Liver (tissue), 9 donors: Measurements from ENCODE around the gene FN3K. TPM values are rescaled to one million over a fixed set of nuclear protein-coding genes. Genes with fewer than 3 reads are reported as not detected.

Source experiments
- DNase-seq: peaks from one replicate; pipeline ENCODE4 v3.0.0-alpha.2; 2017; ENCODE audit warnings: low spot score
- H3K27ac ChIP-seq, 2 donors: one replicate each; pipeline ENCODE4 v1.7.0; 2013; ENCODE audit warnings: inconsistent platforms in 2 of 2, low read length in 2 of 2, control low read depth in 1 of 2, low read depth in 1 of 2, mild to moderate bottlenecking in 1 of 2
- H3K27me3 ChIP-seq, 4 donors: one replicate each; pipeline versions ENCODE4 v1.6.1 to v1.7.0; 2013; ENCODE audit warnings: low read length in 3 of 4, inconsistent platforms in 1 of 4, mild to moderate bottlenecking in 1 of 4, moderate library complexity in 1 of 4; ENCODE audit not compliant: control insufficient read depth in 4 of 4, insufficient read depth in 4 of 4
- H3K36me3 ChIP-seq, 4 donors: one replicate each; pipeline versions ENCODE4 v1.6.1 to v1.7.0; 2013; ENCODE audit warnings: low read length in 3 of 4, mild to moderate bottlenecking in 3 of 4, low read depth in 1 of 4, moderate library complexity in 1 of 4; ENCODE audit not compliant: control insufficient read depth in 4 of 4, insufficient read depth in 3 of 4
- H3K4me1 ChIP-seq, 4 donors: one replicate each; pipeline versions ENCODE4 v1.6.1 to v1.7.0; 2013; ENCODE audit warnings: low read length in 3 of 4, mild to moderate bottlenecking in 3 of 4, moderate library complexity in 1 of 4; ENCODE audit not compliant: control insufficient read depth in 4 of 4, insufficient read depth in 4 of 4
- H3K4me3 ChIP-seq, 3 donors: one replicate each; pipeline versions ENCODE4 v1.6.1 to v1.7.0; 2013; ENCODE audit warnings: low read length in 3 of 3, control low read depth in 1 of 3, low read depth in 1 of 3, mild to moderate bottlenecking in 1 of 3
- H3K9ac ChIP-seq, 2 donors: one replicate each; pipeline ENCODE4 v1.7.0; 2013; ENCODE audit warnings: low read length in 2 of 2, mild to moderate bottlenecking in 2 of 2, moderate library complexity in 2 of 2, control low read depth in 1 of 2, low read depth in 1 of 2
- H3K9me3 ChIP-seq, 4 donors: one replicate each; pipeline versions ENCODE4 v1.6.1 to v1.7.0; 2013; ENCODE audit warnings: low read length in 3 of 4; ENCODE audit not compliant: control insufficient read depth in 4 of 4
- ATF3 ChIP-seq: IDR thresholded peaks from 2 replicates; pipeline ENCODE4 v1.6.1; 2016; ENCODE audit warnings: antibody characterized with exemption
- EGR1 ChIP-seq, 2 donors: IDR thresholded peaks; 2 replicates each; pipeline ENCODE4 v1.6.1; 2016 to 2018; ENCODE audit warnings: antibody characterized with exemption in 2 of 2, low read depth in 2 of 2
- FOXA1 ChIP-seq: IDR thresholded peaks from 2 replicates; pipeline ENCODE4 v1.6.1; 2016; ENCODE audit warnings: antibody characterized with exemption
- FOXA2 ChIP-seq: IDR thresholded peaks from 2 replicates; pipeline ENCODE4 v1.6.1; 2016; ENCODE audit warnings: antibody characterized with exemption
- GABPA ChIP-seq, 2 donors: IDR thresholded peaks in 1 of 2; conservative IDR thresholded peaks in 1 of 2; 2 replicates each; pipeline ENCODE4 v1.6.1; 2016; ENCODE audit warnings: antibody characterized with exemption in 2 of 2, mild to moderate bottlenecking in 1 of 2, moderate library complexity in 1 of 2
- HNF4A ChIP-seq, 2 donors: conservative IDR thresholded peaks; 2 replicates each; pipeline ENCODE4 v1.6.1; 2016; ENCODE audit warnings: antibody characterized with exemption in 2 of 2, mild to moderate bottlenecking in 2 of 2
- HNF4G ChIP-seq: IDR thresholded peaks from 2 replicates; pipeline ENCODE4 v1.6.1; 2016; ENCODE audit warnings: antibody characterized with exemption
- JUND ChIP-seq, 2 donors: IDR thresholded peaks; 2 replicates each; pipeline ENCODE4 v1.6.1; 2016; ENCODE audit warnings: antibody characterized with exemption in 2 of 2
- NR2F2 ChIP-seq: IDR thresholded peaks from 2 replicates; pipeline ENCODE4 v1.6.1; 2016; ENCODE audit warnings: antibody characterized with exemption
- RAD21 ChIP-seq, 2 donors: IDR thresholded peaks; 2 replicates each; pipeline ENCODE4 v1.6.1; 2016; ENCODE audit warnings: antibody characterized with exemption in 2 of 2, mild to moderate bottlenecking in 2 of 2
- RXRA ChIP-seq, 2 donors: IDR thresholded peaks; 2 replicates each; pipeline ENCODE4 v1.6.1; 2017 to 2018; ENCODE audit warnings: antibody characterized with exemption in 2 of 2, mild to moderate bottlenecking in 1 of 2
- SP1 ChIP-seq: IDR thresholded peaks from 2 replicates; pipeline ENCODE4 v1.6.1; 2018; ENCODE audit warnings: antibody characterized with exemption, mild to moderate bottlenecking
- TAF1 ChIP-seq: conservative IDR thresholded peaks from 2 replicates; pipeline ENCODE4 v1.6.1; 2016; ENCODE audit warnings: antibody characterized with exemption, mild to moderate bottlenecking
- YY1 ChIP-seq: IDR thresholded peaks from 2 replicates; pipeline ENCODE4 v1.6.1; 2016; ENCODE audit warnings: antibody characterized with exemption, mild to moderate bottlenecking
- ZBTB33 ChIP-seq: IDR thresholded peaks from 2 replicates; pipeline ENCODE4 v1.6.1; 2016; ENCODE audit warnings: antibody characterized with exemption
- WGBS: extraction: QIAGEN DNeasy Blood & Tissue Kit; methylation state at CpG from one replicate; pipeline ENCODE4 v1.1.7; 2013; 5-methylcytosine and 5-hydroxymethylcytosine counted together
- polyA plus RNA-seq, 2 donors: library from polyadenylated mRNA; stranded (reverse) in 1 of 2; unstranded in 1 of 2; fragments of 200-250 nt in 1 of 2; fragments of >200 nt in 1 of 2; fragmentation: Nextera tagmentation in 1 of 2; extraction: Ambion mirVana in 1 of 2; gene quantifications; one replicate each; pipeline versions ENCODE4 v1.2.1 to v1.2.3, GENCODE V29; 2013 to 2015
- total RNA-seq, 2 donors: library from RNA; depleted of rRNA; stranded (reverse); fragments of >200 nt; gene quantifications; one replicate each; pipeline ENCODE4 v1.2.3, GENCODE V29; 2014
- TF ChIP-seq, protein P1 (sequence below): IDR thresholded peaks from 2 replicates; pipeline ENCODE4 v1.6.1; 2016; ENCODE audit warnings: antibody characterized with exemption
- TF ChIP-seq, protein P2 (sequence below): IDR thresholded peaks from 2 replicates; pipeline ENCODE4 v1.6.1; 2016; ENCODE audit warnings: antibody characterized with exemption, mild to moderate bottlenecking
- donor health status: healthy.
- donor health status: healthy.
- donor health status: healthy.
- donor health status: healthy.
- donor health status: healthy.

The FN3K gene
- total and polyA plus RNA-seq, 4 donors = 18.4 to 28.7 (median 22.9) TPM

DNA sequence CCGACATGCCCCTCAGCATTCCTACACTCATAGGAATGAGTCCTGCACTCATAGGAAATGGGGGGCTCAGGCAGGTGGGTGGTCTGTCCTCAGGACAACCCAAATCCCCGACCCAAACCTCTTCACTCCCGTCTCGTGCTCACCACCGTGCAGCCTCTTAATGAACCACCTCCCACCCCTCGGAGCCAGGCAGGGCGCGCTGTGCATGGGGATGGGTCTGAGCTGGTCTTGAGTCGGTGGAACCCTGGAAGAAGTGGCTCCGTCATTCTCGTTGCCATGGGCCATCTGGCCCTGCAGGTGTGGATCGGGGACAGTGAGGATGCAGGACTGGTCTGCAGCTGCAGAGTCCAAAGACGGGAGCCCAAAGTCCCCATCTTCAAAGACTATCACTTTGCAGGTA lies 30.5 kb upstream of the FN3K start:
- TF ChIP-seq TAF1 = no peak
- TF ChIP-seq GABPA (IDR thresholded peaks at IDR 0.05 in 1 of 2, conservative IDR thresholded peaks at IDR 0.05 in 1 of 2) = no peak
- no peak for TF ChIP-seq FOXA1
- TF ChIP-seq ZBTB33 = no peak
- TF ChIP-seq HNF4A (conservative IDR thresholded peaks at IDR 0.05) = no peak
- TF ChIP-seq RXRA (IDR thresholded peaks at IDR 0.05) = no peak
- TF ChIP-seq EGR1 (IDR thresholded peaks at IDR 0.05; ENCODE audit: low read depth in 2 of 2) = no peak
- TF ChIP-seq JUND (IDR thresholded peaks at IDR 0.05) = no peak
- TF ChIP-seq, protein P1, sequence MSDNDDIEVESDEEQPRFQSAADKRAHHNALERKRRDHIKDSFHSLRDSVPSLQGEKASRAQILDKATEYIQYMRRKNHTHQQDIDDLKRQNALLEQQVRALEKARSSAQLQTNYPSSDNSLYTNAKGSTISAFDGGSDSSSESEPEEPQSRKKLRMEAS = no peak
- no peak for TF ChIP-seq RAD21 (IDR thresholded peaks at IDR 0.05)
- TF ChIP-seq HNF4G = no peak
- no peak for TF ChIP-seq ATF3
- no peak for TF ChIP-seq FOXA2
- TF ChIP-seq NR2F2 = no peak
- no peak for TF ChIP-seq SP1
- TF ChIP-seq YY1 = no peak
- TF ChIP-seq, protein P2, sequence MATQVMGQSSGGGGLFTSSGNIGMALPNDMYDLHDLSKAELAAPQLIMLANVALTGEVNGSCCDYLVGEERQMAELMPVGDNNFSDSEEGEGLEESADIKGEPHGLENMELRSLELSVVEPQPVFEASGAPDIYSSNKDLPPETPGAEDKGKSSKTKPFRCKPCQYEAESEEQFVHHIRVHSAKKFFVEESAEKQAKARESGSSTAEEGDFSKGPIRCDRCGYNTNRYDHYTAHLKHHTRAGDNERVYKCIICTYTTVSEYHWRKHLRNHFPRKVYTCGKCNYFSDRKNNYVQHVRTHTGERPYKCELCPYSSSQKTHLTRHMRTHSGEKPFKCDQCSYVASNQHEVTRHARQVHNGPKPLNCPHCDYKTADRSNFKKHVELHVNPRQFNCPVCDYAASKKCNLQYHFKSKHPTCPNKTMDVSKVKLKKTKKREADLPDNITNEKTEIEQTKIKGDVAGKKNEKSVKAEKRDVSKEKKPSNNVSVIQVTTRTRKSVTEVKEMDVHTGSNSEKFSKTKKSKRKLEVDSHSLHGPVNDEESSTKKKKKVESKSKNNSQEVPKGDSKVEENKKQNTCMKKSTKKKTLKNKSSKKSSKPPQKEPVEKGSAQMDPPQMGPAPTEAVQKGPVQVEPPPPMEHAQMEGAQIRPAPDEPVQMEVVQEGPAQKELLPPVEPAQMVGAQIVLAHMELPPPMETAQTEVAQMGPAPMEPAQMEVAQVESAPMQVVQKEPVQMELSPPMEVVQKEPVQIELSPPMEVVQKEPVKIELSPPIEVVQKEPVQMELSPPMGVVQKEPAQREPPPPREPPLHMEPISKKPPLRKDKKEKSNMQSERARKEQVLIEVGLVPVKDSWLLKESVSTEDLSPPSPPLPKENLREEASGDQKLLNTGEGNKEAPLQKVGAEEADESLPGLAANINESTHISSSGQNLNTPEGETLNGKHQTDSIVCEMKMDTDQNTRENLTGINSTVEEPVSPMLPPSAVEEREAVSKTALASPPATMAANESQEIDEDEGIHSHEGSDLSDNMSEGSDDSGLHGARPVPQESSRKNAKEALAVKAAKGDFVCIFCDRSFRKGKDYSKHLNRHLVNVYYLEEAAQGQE = no peak
- Histone ChIP-seq H3K36me3 (no peaks in the 10 kb centered on the region), H3K27me3 (no peaks in the 10 kb centered on the region), H3K4me3 (no peak overlapping the region), H3K4me1 (peaks cover 3 to 14% (median 8%) of the 10 kb centered on the region in 4 donors), H3K9me3 (no peaks in the 10 kb centered on the region), H3K27ac (no peak overlapping the region), H3K9ac (no peak overlapping the region)
- WGBS = 85% methylated on average over 13 of the region's 13 CpGs
- no peak for DNase-seq

DNA sequence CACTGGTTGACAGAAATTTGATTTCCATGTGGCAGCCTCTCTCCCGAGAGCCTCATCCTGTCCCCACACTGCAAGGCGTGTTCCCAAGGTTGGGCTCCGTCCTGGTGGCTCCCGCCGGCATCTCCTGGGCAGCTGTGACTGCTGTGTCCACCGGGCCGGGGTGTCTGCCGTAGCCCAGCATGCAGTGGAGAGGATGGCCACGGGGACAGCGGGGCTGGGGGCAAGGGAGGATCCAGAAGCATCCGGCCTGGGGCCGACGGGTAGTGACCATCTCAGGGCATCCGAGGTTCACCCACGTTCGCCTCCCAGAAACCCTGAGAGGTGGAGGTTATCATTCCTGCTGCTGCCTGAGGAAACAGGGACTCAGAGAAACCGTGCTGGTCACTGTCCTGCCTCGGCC lies 29.7 kb upstream of the FN3K start:
- TF ChIP-seq HNF4A (conservative IDR thresholded peaks at IDR 0.05) (no peak), FOXA1 (no peak), YY1 (no peak), TAF1 (no peak), HNF4G (no peak), JUND (IDR thresholded peaks at IDR 0.05) (no peak), EGR1 (IDR thresholded peaks at IDR 0.05; ENCODE audit: low read depth in 2 of 2) (no peak), RXRA (IDR thresholded peaks at IDR 0.05) (no peak), GABPA (IDR thresholded peaks at IDR 0.05 in 1 of 2, conservative IDR thresholded peaks at IDR 0.05 in 1 of 2) (no peak)
- TF ChIP-seq, protein P1 = no peak
- Histone ChIP-seq H3K36me3 (no peaks in the 10 kb centered on the region), H3K4me1 (peaks cover 3 to 12% (median 8%) of the 10 kb centered on the region in 4 donors), H3K4me3 (no peak overlapping the region), H3K9me3 (no peaks in the 10 kb centered on the region), H3K9ac (no peak overlapping the region), H3K27ac (no peak overlapping the region), H3K27me3 (no peaks in the 10 kb centered on the region)
- DNase-seq = no peak
- WGBS = 90% methylated on average over 18 of the region's 18 CpGs
